ENCODE measurements around the gene MED26.

DNA sequence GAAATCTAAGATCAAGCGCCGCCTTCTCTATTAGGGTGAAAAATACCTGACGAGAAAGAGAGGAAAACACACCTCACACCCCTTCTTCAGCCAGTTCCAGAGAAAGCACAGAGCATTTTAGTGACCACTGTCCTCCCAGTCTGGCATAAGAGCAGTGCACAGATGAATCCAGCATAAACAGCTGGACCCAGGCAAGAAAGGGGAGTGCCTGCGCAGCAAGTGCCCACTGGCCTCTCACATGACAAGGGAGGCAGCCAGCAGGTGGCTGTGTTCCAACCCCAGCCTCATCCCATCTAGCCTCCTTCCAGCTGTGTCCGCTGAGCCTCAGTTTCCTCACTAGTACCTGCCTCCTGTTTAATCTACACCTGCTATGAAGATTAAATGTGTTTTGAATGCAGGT lies 8.0 kb downstream of the MED26 start:
- TF ChIP-seq, protein P1, sequence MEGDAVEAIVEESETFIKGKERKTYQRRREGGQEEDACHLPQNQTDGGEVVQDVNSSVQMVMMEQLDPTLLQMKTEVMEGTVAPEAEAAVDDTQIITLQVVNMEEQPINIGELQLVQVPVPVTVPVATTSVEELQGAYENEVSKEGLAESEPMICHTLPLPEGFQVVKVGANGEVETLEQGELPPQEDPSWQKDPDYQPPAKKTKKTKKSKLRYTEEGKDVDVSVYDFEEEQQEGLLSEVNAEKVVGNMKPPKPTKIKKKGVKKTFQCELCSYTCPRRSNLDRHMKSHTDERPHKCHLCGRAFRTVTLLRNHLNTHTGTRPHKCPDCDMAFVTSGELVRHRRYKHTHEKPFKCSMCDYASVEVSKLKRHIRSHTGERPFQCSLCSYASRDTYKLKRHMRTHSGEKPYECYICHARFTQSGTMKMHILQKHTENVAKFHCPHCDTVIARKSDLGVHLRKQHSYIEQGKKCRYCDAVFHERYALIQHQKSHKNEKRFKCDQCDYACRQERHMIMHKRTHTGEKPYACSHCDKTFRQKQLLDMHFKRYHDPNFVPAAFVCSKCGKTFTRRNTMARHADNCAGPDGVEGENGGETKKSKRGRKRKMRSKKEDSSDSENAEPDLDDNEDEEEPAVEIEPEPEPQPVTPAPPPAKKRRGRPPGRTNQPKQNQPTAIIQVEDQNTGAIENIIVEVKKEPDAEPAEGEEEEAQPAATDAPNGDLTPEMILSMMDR (IDR thresholded peaks at IDR 0.05; ENCODE audit: borderline replicate concordance, extremely low read depth, low read length, poor library complexity, severe bottlenecking): no peak
- TF ChIP-seq EZH2 (IDR thresholded peaks at IDR 0.05; ENCODE audit: borderline replicate concordance, low read depth, low read length, severe bottlenecking): no peak
